HFFc6 (cell line): Measurements from ENCODE around the gene TLNRD1. TPM values are rescaled to one million over a fixed set of nuclear protein-coding genes. Genes with fewer than 3 reads are reported as not detected.

Experiments used
- DNase-seq: peaks from one replicate; pipeline ENCODE4 v3.0.0-alpha.2; 2018
- H3K27ac Mint-ChIP-seq: 2 replicates; pipeline ENCODE4 v1.8.0; 2020; ENCODE audit warnings: mild to moderate bottlenecking, mixed read lengths
- H3K27me3 Mint-ChIP-seq: 2 replicates; pipeline ENCODE4 v1.8.0; 2021; ENCODE audit warnings: mild to moderate bottlenecking, moderate library complexity, mixed read lengths; ENCODE audit not compliant: insufficient read depth
- H3K36me3 Mint-ChIP-seq: 2 replicates; pipeline ENCODE4 v1.8.0; 2021; ENCODE audit warnings: low read depth, mixed read lengths
- H3K4me1 Mint-ChIP-seq: 2 replicates; pipeline ENCODE4 v1.8.0; 2020; ENCODE audit warnings: low read depth, mixed read lengths
- H3K4me3 Mint-ChIP-seq: 2 replicates; pipeline ENCODE4 v1.8.0; 2020; ENCODE audit warnings: mild to moderate bottlenecking, moderate library complexity, mixed read lengths
- H3K9me3 Mint-ChIP-seq: 2 replicates; pipeline ENCODE4 v1.8.0; 2020; ENCODE audit warnings: mild to moderate bottlenecking, mixed read lengths
- CTCF ChIP-seq: fragments of 200-600 bp; sonication (generic); IDR thresholded peaks from 2 replicates; pipeline ENCODE4 v1.5.0; 2021; ENCODE audit warnings: antibody characterized with exemption, mild to moderate bottlenecking
- total RNA-seq, 6 experiments: library from RNA; stranded (reverse); fragmentation: NEBNext Ultra II Directional; extraction: Animal tissue kit (Norgen Biotek cat#: 25700); gene quantifications; 2 replicates in 1 of 6; 3 replicates in 5 of 6; pipeline ENCODE4 v1.2.3, GENCODE V29; 2021

The TLNRD1 gene
- total RNA-seq, 6 experiments from 2014 or later, result 8.8 to 14.3 (median 12.7) TPM

- no peak for DNase-seq
- no peak overlapping the region for H3K4me3 Mint-ChIP-seq
- TF ChIP-seq CTCF, result no peak
- H3K27ac Mint-ChIP-seq, result no peak overlapping the region
- peaks cover 65% of the 10 kb centered on the region for H3K4me1 Mint-ChIP-seq
- H3K27me3 Mint-ChIP-seq, result no peaks in the 10 kb centered on the region
- H3K36me3 Mint-ChIP-seq, result peaks cover 15% of the 10 kb centered on the region
- H3K9me3 Mint-ChIP-seq, result no peaks in the 10 kb centered on the region
Observed at GRCh38 chr15:80985981-80986380, 14.7 kb upstream of the TLNRD1 start.

GRCh38 chr15:80986487-80986886 is 14.2 kb upstream of the TLNRD1 start:
- Mint-ChIP-seq H3K4me1 (peaks cover 70% of the 10 kb centered on the region), H3K27ac (no peak overlapping the region), H3K36me3 (peaks cover 15% of the 10 kb centered on the region), H3K27me3 (no peaks in the 10 kb centered on the region), H3K4me3 (no peak overlapping the region), H3K9me3 (no peaks in the 10 kb centered on the region)
- no peak for TF ChIP-seq CTCF
- no peak for DNase-seq

- Mint-ChIP-seq H3K9me3 (no peaks in the 10 kb centered on the region), H3K36me3 (peaks cover 10% of the 10 kb centered on the region), H3K27ac (peak overlapping the region; percentile 82), H3K27me3 (no peaks in the 10 kb centered on the region), H3K4me1 (peaks cover 74% of the 10 kb centered on the region), H3K4me3 (peak overlapping the region; percentile 98)
- DNase-seq, result no peak
- no peak for TF ChIP-seq CTCF
Observed at GRCh38 chr15:80988148-80988796, 12.5 kb upstream of the TLNRD1 start.

- Mint-ChIP-seq H3K4me3 (peak overlapping the region; percentile 98), H3K36me3 (peaks cover 10% of the 10 kb centered on the region), H3K9me3 (no peaks in the 10 kb centered on the region), H3K27me3 (no peaks in the 10 kb centered on the region), H3K4me1 (peaks cover 69% of the 10 kb centered on the region), H3K27ac (peak overlapping the region; percentile 82)
- no peak for DNase-seq
- no peak for TF ChIP-seq CTCF
Observed at GRCh38 chr15:80989081-80989517, 11.6 kb upstream of the TLNRD1 start.

GRCh38 chr15:80989518-80990478 is 10.9 kb upstream of the TLNRD1 start, which contains the start of gene MESD:
TSS of gene MESD (minus strand) at chr15:80989819. CDS start at chr15:80989791, 28 bp downstream.
- DNase-seq, result peak; percentile 88
- peaks cover 62% of the 10 kb centered on the region for H3K4me1 Mint-ChIP-seq
- TF ChIP-seq CTCF, result no peak
- peak within 1 kb of the TSS; percentile 98 for H3K4me3 Mint-ChIP-seq
- H3K36me3 Mint-ChIP-seq, result peaks cover 10% of the 10 kb centered on the region
- H3K9me3 Mint-ChIP-seq, result no peaks in the 10 kb centered on the region
- peak within 1 kb of the TSS; percentile 91 for H3K27ac Mint-ChIP-seq
- H3K27me3 Mint-ChIP-seq, result no peaks in the 10 kb centered on the region
